A673 (cell line): ENCODE measurements around the gene RSPH9. TPM values are rescaled to one million over a fixed set of nuclear protein-coding genes. Genes with fewer than 3 reads are reported as not detected.

ENCODE experiments used
- BruUV-seq: library from RNA; stranded (reverse); fragments of 400-500 nt; replicated peaks from 2 replicates; lab custom pipeline; 2021; lab: Mats Ljungman, UMichigan
- CTCF ChIA-PET: fragments of 300-600 bp; sonication (Branson Sonifier 250); formaldehyde crosslinking; loops from one replicate; lab custom pipeline; 2022; ENCODE audit warnings: antibody characterized with exemption; lab: Charles Lee
- POLR2A ChIA-PET: fragments of 300-600 bp; sonication (Branson Sonifier 250); formaldehyde crosslinking; loops from one replicate; lab custom pipeline; 2022; ENCODE audit warnings: antibody characterized with exemption; ENCODE audit not compliant: low non-redundant PET; lab: Charles Lee
- DNase-seq: peaks from one replicate; pipeline ENCODE4 v3.0.0-alpha.2; 2015; ENCODE audit warnings: low spot score
- H3K27ac ChIP-seq: fragments of 200-600 bp; sonication (generic); 2 replicates; pipeline ENCODE4 v1.5.1; 2016; ENCODE audit warnings: mixed run types, low read depth, mild to moderate bottlenecking, mixed read lengths, antibody characterized with exemption, low read length; ENCODE audit not compliant: poor library complexity, severe bottlenecking
- H3K27me3 ChIP-seq: fragments of 200-600 bp; sonication (generic); replicated peaks from 2 replicates; pipeline ENCODE4 v1.6.1; 2017; ENCODE audit warnings: mixed run types, low read depth, mild to moderate bottlenecking, mixed read lengths, antibody characterized with exemption, low read length; ENCODE audit not compliant: insufficient read depth, poor library complexity
- H3K36me3 ChIP-seq: fragments of 200-600 bp; sonication (generic); 2 replicates; pipeline ENCODE4 v1.6.1; 2016; ENCODE audit warnings: mixed run types, mild to moderate bottlenecking, mixed read lengths, antibody characterized with exemption, low read length; ENCODE audit not compliant: insufficient read depth, poor library complexity, severe bottlenecking
- H3K4me1 ChIP-seq: fragments of 200-600 bp; sonication (generic); 2 replicates; pipeline ENCODE4 v1.6.1; 2017; ENCODE audit warnings: mixed run types, mild to moderate bottlenecking, mixed read lengths, antibody characterized with exemption, low read length; ENCODE audit not compliant: insufficient read depth, poor library complexity, severe bottlenecking
- H3K4me3 ChIP-seq: fragments of 200-600 bp; sonication (generic); 2 replicates; pipeline ENCODE4 v1.5.1; 2016; ENCODE audit warnings: low read depth, mixed run types, mild to moderate bottlenecking, mixed read lengths, low read length; ENCODE audit not compliant: poor library complexity, severe bottlenecking
- H3K9me3 ChIP-seq: fragments of 200-600 bp; sonication (generic); 2 replicates; pipeline ENCODE4 v1.6.1; 2016; ENCODE audit warnings: mixed run types, low read depth, mild to moderate bottlenecking, mixed read lengths, antibody characterized with exemption, low read length; ENCODE audit not compliant: poor library complexity, severe bottlenecking
- CTCF ChIP-seq: fragments of 300-800, 200-600 bp; sonication (generic); conservative IDR thresholded peaks from 2 replicates; pipeline ENCODE4 v1.5.1; 2017; ENCODE audit warnings: low read depth, mild to moderate bottlenecking, antibody characterized with exemption, low read length, moderate library complexity, mixed read lengths
- EZH2 ChIP-seq: fragments of 200-600 bp; sonication (generic); IDR thresholded peaks from 2 replicates; pipeline ENCODE4 v1.6.1; 2017; ENCODE audit warnings: borderline replicate concordance, low read depth, mild to moderate bottlenecking, mixed read lengths, antibody characterized with exemption, low read length; ENCODE audit not compliant: poor library complexity, severe bottlenecking
- intact Hi-C: fragments of 100-400 bp; cut with micrococcal nuclease; formaldehyde crosslinking; loops from one replicate; pipeline ENCODE4 v1.10.0; 2022; ENCODE audit not compliant: unreplicated experiment
- total RNA-seq: library from RNA; stranded (reverse); gene quantifications from 2 replicates; pipeline ENCODE4 v1.2.3, GENCODE V29; 2021

Gene RSPH9
- total RNA-seq, 1 experiment from 2014 or later: 0.11 TPM

DNA sequence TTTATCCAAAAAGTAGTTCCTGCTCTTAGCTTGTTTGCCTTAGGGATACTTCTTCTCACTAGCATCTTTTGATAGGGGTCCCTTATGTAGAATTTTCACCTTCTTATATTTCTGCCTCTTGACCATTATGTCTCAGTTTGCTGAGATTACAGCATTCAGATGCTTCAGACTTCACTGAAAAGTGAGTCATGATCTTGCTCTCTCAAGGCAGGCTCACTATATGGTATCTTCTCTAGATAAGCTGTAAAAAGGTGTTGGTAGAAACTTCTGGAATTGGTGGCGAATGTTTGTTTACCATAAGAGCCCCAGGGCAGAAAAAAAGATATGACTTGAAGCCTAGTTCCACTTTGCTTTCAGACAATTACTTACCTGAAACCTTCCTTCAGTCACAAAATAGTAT is 35.4 kb upstream of the RSPH9 start:
- CTCF ChIA-PET: interaction anchor here (1.0 to 1.7 kb wide), 2 partner anchors 20 to 469 kb away, joined by 3 to 8 read pairs; partner anchors contain the start of gene GTPBP2
- H3K27ac ChIP-seq: no peak overlapping the region
- intact Hi-C loops: loop anchor here (5.0 kb wide), 1 partner anchor 148 kb away; no protein-coding TSS in a partner anchor

GRCh38 chr6:43610431-43610830 is 34.4 kb upstream of the RSPH9 start:
- H3K36me3 ChIP-seq: peaks cover 65% of the 10 kb centered on the region
- H3K9me3 ChIP-seq: no peaks in the 10 kb centered on the region
- ChIA-PET POLR2A (no interaction called here), CTCF (no interaction called here)
- H3K4me3 ChIP-seq: no peak overlapping the region
- H3K27ac ChIP-seq: no peak overlapping the region
- DNase-seq: no peak
- intact Hi-C loops: no loop called here
- BruUV-seq: no TSS peak
- H3K4me1 ChIP-seq: peaks cover 4% of the 10 kb centered on the region
- no peak for TF ChIP-seq CTCF
- no peak for TF ChIP-seq EZH2
- no peaks in the 10 kb centered on the region for H3K27me3 ChIP-seq

More for the DNA sequence above, 35.4 kb upstream of the RSPH9 start:
- Histone ChIP-seq H3K27me3 (no peaks in the 10 kb centered on the region), H3K36me3 (peaks cover 69% of the 10 kb centered on the region), H3K4me3 (no peak overlapping the region), H3K9me3 (no peaks in the 10 kb centered on the region), H3K4me1 (peaks cover 4% of the 10 kb centered on the region)
- no peak for DNase-seq
- POLR2A ChIA-PET: no interaction called here
- no TSS peak for BruUV-seq
- TF ChIP-seq CTCF (no peak), EZH2 (no peak)

GRCh38 chr6:43613721-43614395 is 31.0 kb upstream of the RSPH9 start:
- H3K36me3 ChIP-seq: peaks cover 44% of the 10 kb centered on the region
- no peak overlapping the region for H3K4me3 ChIP-seq
- DNase-seq: no peak
- H3K27me3 ChIP-seq: no peaks in the 10 kb centered on the region
- intact Hi-C loops: no loop called here
- TF ChIP-seq EZH2: no peak
- CTCF ChIA-PET: no interaction called here
- TSS peak; percentile 16 for BruUV-seq
- no peaks in the 10 kb centered on the region for H3K4me1 ChIP-seq
- no peaks in the 10 kb centered on the region for H3K9me3 ChIP-seq
- H3K27ac ChIP-seq: no peak overlapping the region
- POLR2A ChIA-PET: interaction anchor here (0.7 kb wide), 1 partner anchor 623 kb away, joined by 7 read pairs; no protein-coding TSS in a partner anchor
